IMR-90 (cell line): ENCODE data around the gene GMPPA.

Source experiments
- BHLHE40 ChIP-seq: fragments of 150-350 bp; IDR thresholded peaks from 2 replicates; pipeline ENCODE4 v1.6.1; 2016; ENCODE audit warnings: mild to moderate bottlenecking, low read depth, low read length
- CTCF ChIP-seq: conservative IDR thresholded peaks from 2 replicates; pipeline ENCODE4 v1.5.1; 2012; ENCODE audit warnings: mild to moderate bottlenecking, low read depth, low read length, improper control_type of control experiment
- FOS ChIP-seq: fragments of 150-350 bp; IDR thresholded peaks from 2 replicates; pipeline ENCODE4 v1.6.1; 2016; ENCODE audit warnings: low read depth, low read length
- MAFK ChIP-seq: IDR thresholded peaks from 2 replicates; pipeline ENCODE4 v1.6.1; 2012; ENCODE audit warnings: low read depth, low read length, improper control_type of control experiment
- MXI1 ChIP-seq: IDR thresholded peaks from 2 replicates; pipeline ENCODE4 v1.6.1; 2012; ENCODE audit warnings: low read depth, mild to moderate bottlenecking, low read length, moderate library complexity, borderline replicate concordance
- POLR2A ChIP-seq: IDR thresholded peaks from 2 replicates; pipeline ENCODE4 v1.6.1; 2012; ENCODE audit warnings: mild to moderate bottlenecking, low read depth, low read length
- RAD21 ChIP-seq: IDR thresholded peaks from 2 replicates; pipeline ENCODE4 v1.6.1; 2012; ENCODE audit warnings: low read length, improper control_type of control experiment
- RCOR1 ChIP-seq: IDR thresholded peaks from 2 replicates; pipeline ENCODE4 v1.6.1; 2012; ENCODE audit warnings: mild to moderate bottlenecking, low read length, improper control_type of control experiment; ENCODE audit not compliant: insufficient replicate concordance
- RFX5 ChIP-seq: IDR thresholded peaks from 2 replicates; pipeline ENCODE4 v1.8.0; 2012; ENCODE audit warnings: low read depth, mild to moderate bottlenecking, low read length, moderate library complexity

DNA sequence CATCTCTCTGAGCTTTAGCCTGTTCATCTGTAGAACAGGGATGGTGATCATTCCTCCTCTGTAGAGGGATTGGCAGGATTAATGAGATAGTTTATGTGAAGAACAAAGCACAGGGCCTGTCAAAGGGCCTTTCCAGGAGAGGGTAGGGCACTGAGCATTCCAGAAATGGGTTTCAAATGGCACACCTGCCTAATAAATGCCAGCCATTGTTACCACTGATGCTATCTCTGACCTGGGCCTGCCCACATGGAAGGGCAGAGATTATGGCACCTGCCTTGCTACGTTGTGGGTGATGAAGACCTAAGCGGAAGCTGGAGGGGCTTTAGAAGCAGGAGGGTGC is 31.0 kb upstream of the GMPPA start:
- TF ChIP-seq CTCF (no peak), POLR2A (no peak), BHLHE40 (no peak), RCOR1 (no peak), FOS (no peak), MXI1 (no peak), MAFK (no peak), RFX5 (no peak), RAD21 (no peak)
